K562 (cell line): Measurements from ENCODE around the gene RNF224. TPM values are rescaled to one million over a fixed set of nuclear protein-coding genes. Genes with fewer than 3 reads are reported as not detected.

Experiments used
- ID3 ChIP-seq, 2 experiments: fragments of 250-450 bp in 1 of 2; fragments of 450-650 bp in 1 of 2; sonication (Bioruptor Pico) in 1 of 2; IDR thresholded peaks; 2 replicates each; pipeline versions ENCODE4 v1.6.1 to v1.8.0; 2016 to 2021; ENCODE audit warnings: mild to moderate bottlenecking in 2 of 2, moderate library complexity in 2 of 2, missing compliant biosample characterization in 1 of 2, missing genetic modification characterization in 1 of 2
- LEF1 ChIP-seq: fragments of 450-650 bp; IDR thresholded peaks from 2 replicates; pipeline ENCODE4 v1.6.1; 2016; ENCODE audit warnings: mild to moderate bottlenecking
- MIER1 ChIP-seq: fragments of 450-650 bp; IDR thresholded peaks from 2 replicates; pipeline ENCODE4 v1.6.1; 2016; ENCODE audit warnings: antibody characterized with exemption, mild to moderate bottlenecking, low read depth
- MTA3 ChIP-seq: fragments of 450-650 bp; formaldehyde crosslinking; IDR thresholded peaks from 2 replicates; pipeline ENCODE4 v1.6.1; 2017; ENCODE audit warnings: mild to moderate bottlenecking, borderline replicate concordance
- NCOR1 ChIP-seq: fragments of 450-650 bp; IDR thresholded peaks from 2 replicates; pipeline ENCODE4 v1.6.1; 2016; ENCODE audit warnings: mild to moderate bottlenecking, moderate library complexity
- RCOR1 ChIP-seq, 2 experiments: IDR thresholded peaks; 2 replicates each; pipeline ENCODE4 v1.6.1; 2012; ENCODE audit warnings: low read depth in 2 of 2, low read length in 2 of 2, borderline replicate concordance in 1 of 2, improper control_type of control experiment in 1 of 2
- REST ChIP-seq, 2 experiments: fragments of 450-650 bp; formaldehyde crosslinking in 1 of 2; IDR thresholded peaks; 2 replicates each; pipeline versions ENCODE4 v1.4.0 to v1.6.1; 2014 to 2020; ENCODE audit warnings: mild to moderate bottlenecking in 2 of 2, borderline replicate concordance in 1 of 2, low read depth in 1 of 2
- SOX6 ChIP-seq: fragments of 450-650 bp; IDR thresholded peaks from 2 replicates; pipeline ENCODE4 v1.6.1; 2014; ENCODE audit warnings: mild to moderate bottlenecking
- SP2 ChIP-seq: IDR thresholded peaks from 2 replicates; pipeline ENCODE4 v1.6.1; 2011; ENCODE audit warnings: mild to moderate bottlenecking, low read depth, low read length, moderate library complexity; ENCODE audit not compliant: poor library complexity, severe bottlenecking; ENCODE audit errors: extremely low read depth
- ZBTB7A ChIP-seq: IDR thresholded peaks from 2 replicates; pipeline ENCODE4 v1.6.1; 2011; ENCODE audit warnings: low read depth, mild to moderate bottlenecking, low read length, moderate library complexity, borderline replicate concordance; ENCODE audit not compliant: control insufficient read depth
- ZFP36 ChIP-seq: fragments of 150-350 bp; IDR thresholded peaks from 2 replicates; pipeline ENCODE4 v1.6.1; 2018; ENCODE audit warnings: low read length, low read depth; ENCODE audit not compliant: partially characterized antibody
- ZNF23 ChIP-seq: fragments of 250-450 bp; sonication (Bioruptor Pico); IDR thresholded peaks from 2 replicates; pipeline ENCODE4 v1.4.0; 2020; ENCODE audit warnings: mild to moderate bottlenecking
- ZNF592 ChIP-seq: fragments of 450-650 bp; IDR thresholded peaks from 2 replicates; pipeline ENCODE4 v1.6.1; 2017; ENCODE audit warnings: antibody characterized with exemption, mild to moderate bottlenecking
- polyA plus RNA-seq, 8 experiments: library from polyadenylated mRNA; depleted of rRNA in 4 of 8; stranded (reverse) in 5 of 8; unstranded in 3 of 8; fragments of >200 nt; fragmentation: Nextera tagmentation in 2 of 8; fragmentation: Illumina TruSeq in 1 of 8; extraction: Ambion mirVana in 2 of 8; extraction: Trizol in 1 of 8; gene quantifications; 2 replicates each; pipeline versions ENCODE4 v1.2.1 to v1.2.3, GENCODE V29; 2011 to 2014; ENCODE audit warnings: inconsistent platforms in 1 of 8, missing spikeins in 1 of 8
- total RNA-seq, 7 experiments: library from RNA; depleted of rRNA in 6 of 7; stranded (reverse); fragments of >200 nt in 6 of 7; fragmentation: Illumina TruSeq in 2 of 7; extraction: Trizol in 2 of 7; gene quantifications; 2 replicates each; pipeline versions ENCODE4 v1.2.1 to v1.2.3, GENCODE V29; 2011 to 2021; ENCODE audit warnings: low replicate concordance in 1 of 7

The RNF224 gene
- total and polyA plus RNA-seq, 9 of the 15 experiments (the other 6 are each of a cell fraction or from before 2014, with no cell fraction given): not detected

GRCh38 chr9:137227054-137227852 is at the start of gene RNF224 (continued):
- peak; percentile 97 for TF ChIP-seq ZFP36
- peak; percentile 56 for TF ChIP-seq ZBTB7A
- TF ChIP-seq ZNF592: no peak
- TF ChIP-seq MIER1: no peak
- TF ChIP-seq MTA3: peak; percentile 48; the same call in 1 of the 2 replicates
- no peak for TF ChIP-seq SP2
- no peak for TF ChIP-seq LEF1
- no peak for TF ChIP-seq NCOR1
- TF ChIP-seq RCOR1 (IDR thresholded peaks at IDR 0.05; ENCODE audit: borderline replicate concordance in 1 of 2, low read depth in 2 of 2, low read length in 2 of 2): 0 out of 4 replicates have a peak, but pooled peaks of 1 of the 2 experiments have one; percentile 28
- TF ChIP-seq ZNF23 (CRISPR knock-in tag): no peak
- TF ChIP-seq SOX6: no peak
- TF ChIP-seq REST (IDR thresholded peaks at IDR 0.05; ENCODE audit: borderline replicate concordance): peak; percentile 95
- TF ChIP-seq REST (CRISPR knock-in tag; IDR thresholded peaks at IDR 0.05; ENCODE audit: low read depth): no peak
- no peak for TF ChIP-seq ID3 (CRISPR knock-in tag; IDR thresholded peaks at IDR 0.05)
- TF ChIP-seq ID3 (tag; IDR thresholded peaks at IDR 0.05): 0 out of 2 replicates have a peak, but pooled peaks have one; percentile 14
